PC-9 (cell line): ENCODE data around the gene GIGYF2. TPM values are rescaled to one million over a fixed set of nuclear protein-coding genes. Genes with fewer than 3 reads are reported as not detected.

Experiments used
- BruUV-seq: library from RNA; stranded (reverse); fragments of 400-500 nt; replicated peaks from 2 replicates; lab custom pipeline; 2021; lab: Mats Ljungman, UMichigan
- CTCF ChIA-PET: fragments of 300-600 bp; sonication (Branson Sonifier 250); formaldehyde crosslinking; loops from one replicate; lab custom pipeline; 2022; ENCODE audit warnings: antibody characterized with exemption; lab: Charles Lee
- POLR2A ChIA-PET: fragments of 300-600 bp; sonication (Branson Sonifier 250); formaldehyde crosslinking; loops from one replicate; lab custom pipeline; 2022; ENCODE audit warnings: antibody characterized with exemption; ENCODE audit not compliant: unreplicated experiment; lab: Charles Lee
- DNase-seq, 2 experiments: peaks; one replicate each; pipeline versions ENCODE4 v3.0.0 to v3.0.0-alpha.2; 2015 to 2022; ENCODE audit warnings: mixed read lengths in 1 of 2
- H2AFZ ChIP-seq: fragments of 200-600 bp; sonication (generic); 2 replicates; pipeline ENCODE4 v1.8.1; 2017; ENCODE audit warnings: antibody characterized with exemption
- H3F3A ChIP-seq: fragments of 200-600 bp; sonication (generic); 2 replicates; pipeline ENCODE4 v1.8.1; 2017; ENCODE audit warnings: antibody characterized with exemption, mild to moderate bottlenecking, low read depth; ENCODE audit not compliant: insufficient read depth
- H3K27ac ChIP-seq: fragments of 200-600 bp; sonication (generic); 2 replicates; pipeline ENCODE4 v1.6.1; 2016; ENCODE audit warnings: mixed run types
- H3K27me3 ChIP-seq: fragments of 200-600 bp; sonication (generic); 2 replicates; pipeline ENCODE4 v1.6.1; 2016; ENCODE audit warnings: low read depth, mixed run types; ENCODE audit not compliant: insufficient read depth
- H3K36me3 ChIP-seq: fragments of 200-600 bp; sonication (generic); 2 replicates; pipeline ENCODE4 v1.6.1; 2016; ENCODE audit warnings: low read depth, mixed run types
- H3K4me1 ChIP-seq: fragments of 200-600 bp; sonication (generic); replicated peaks from 2 replicates; pipeline ENCODE4 v1.6.1; 2016; ENCODE audit warnings: mixed run types; ENCODE audit not compliant: insufficient read depth
- H3K4me2 ChIP-seq: fragments of 200-600 bp; sonication (generic); 2 replicates; pipeline ENCODE4 v1.6.1; 2017; ENCODE audit warnings: mixed run types
- H3K4me3 ChIP-seq: fragments of 200-600 bp; sonication (generic); 2 replicates; pipeline ENCODE4 v1.6.1; 2016; ENCODE audit warnings: mixed run types
- H3K79me2 ChIP-seq: fragments of 200-600 bp; sonication (generic); 2 replicates; pipeline ENCODE4 v1.6.1; 2017; ENCODE audit warnings: low read depth, mixed run types
- H3K9me2 ChIP-seq: fragments of 200-600 bp; sonication (generic); 2 replicates; pipeline ENCODE4 v1.8.1; 2017; ENCODE audit warnings: mild to moderate bottlenecking; ENCODE audit not compliant: insufficient read depth
- H3K9me3 ChIP-seq: fragments of 200-600 bp; sonication (generic); 2 replicates; pipeline ENCODE4 v1.8.1; 2016; ENCODE audit warnings: low read depth; ENCODE audit not compliant: insufficient read depth
- H4K20me1 ChIP-seq: fragments of 200-600 bp; sonication (generic); 2 replicates; pipeline ENCODE4 v1.8.1; 2017; ENCODE audit not compliant: insufficient read depth
- EZH2 ChIP-seq: fragments of 200-600 bp; sonication (generic); IDR thresholded peaks from 2 replicates; pipeline ENCODE4 v1.8.0; 2017; ENCODE audit warnings: antibody characterized with exemption, low read depth
- intact Hi-C: fragments of 100-400 bp; cut with micrococcal nuclease; formaldehyde crosslinking; loops from one replicate; pipeline ENCODE4 v1.10.0; 2022; ENCODE audit not compliant: unreplicated experiment
- total RNA-seq: library from RNA; stranded (reverse); gene quantifications from 2 replicates; pipeline ENCODE4 v1.2.3, GENCODE V29; 2021
- TF ChIP-seq, protein P1 (sequence below): fragments of 200-600 bp; sonication (generic); conservative IDR thresholded peaks from 2 replicates; pipeline ENCODE4 v1.6.1; 2017; ENCODE audit warnings: mixed run types, antibody characterized with exemption, mild to moderate bottlenecking, moderate library complexity

Gene GIGYF2
- total RNA-seq, 1 experiment from 2014 or later, result 86.4 TPM

DNA sequence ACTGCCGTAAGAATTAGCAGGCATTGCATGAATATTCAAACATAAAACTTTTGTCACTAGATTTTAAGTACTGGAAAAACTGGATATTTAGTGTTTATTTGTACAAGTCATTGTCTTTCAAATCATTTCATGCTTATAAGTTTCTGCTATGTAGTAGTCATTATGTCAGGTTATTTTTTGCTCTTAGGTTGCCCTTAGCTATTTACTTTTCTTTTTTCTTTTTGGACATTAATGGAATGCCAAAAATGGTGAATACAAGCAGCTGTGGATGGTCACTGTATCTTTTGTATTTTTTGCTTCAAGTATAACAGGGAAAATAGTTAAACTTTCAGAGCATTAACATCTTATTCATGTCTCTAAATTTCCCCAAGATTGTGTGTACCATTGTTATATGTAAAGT is 97.8 kb downstream of the GIGYF2 start:
- Histone ChIP-seq H3K4me1 (peaks cover 21% of the 10 kb centered on the region), H3K27ac (peak overlapping the region; percentile 71), H4K20me1 (no peaks in the 10 kb centered on the region; the same call in 1 of the 2 replicates), H3K36me3 (peaks cover 62% of the 10 kb centered on the region), H3K4me3 (no peak overlapping the region), H3K9me3 (no peaks in the 10 kb centered on the region), H3K4me2 (0 out of 2 replicates have a peak overlapping the region, but pooled peaks have one; percentile 3), H3F3A (peaks cover 11% of the 10 kb centered on the region; the same call in 1 of the 2 replicates), H3K9me2 (no peaks in the 10 kb centered on the region), H3K79me2 (no peaks in the 10 kb centered on the region), H3K27me3 (no peaks in the 10 kb centered on the region), H2AFZ (no peak overlapping the region)
- TF ChIP-seq, protein P1, sequence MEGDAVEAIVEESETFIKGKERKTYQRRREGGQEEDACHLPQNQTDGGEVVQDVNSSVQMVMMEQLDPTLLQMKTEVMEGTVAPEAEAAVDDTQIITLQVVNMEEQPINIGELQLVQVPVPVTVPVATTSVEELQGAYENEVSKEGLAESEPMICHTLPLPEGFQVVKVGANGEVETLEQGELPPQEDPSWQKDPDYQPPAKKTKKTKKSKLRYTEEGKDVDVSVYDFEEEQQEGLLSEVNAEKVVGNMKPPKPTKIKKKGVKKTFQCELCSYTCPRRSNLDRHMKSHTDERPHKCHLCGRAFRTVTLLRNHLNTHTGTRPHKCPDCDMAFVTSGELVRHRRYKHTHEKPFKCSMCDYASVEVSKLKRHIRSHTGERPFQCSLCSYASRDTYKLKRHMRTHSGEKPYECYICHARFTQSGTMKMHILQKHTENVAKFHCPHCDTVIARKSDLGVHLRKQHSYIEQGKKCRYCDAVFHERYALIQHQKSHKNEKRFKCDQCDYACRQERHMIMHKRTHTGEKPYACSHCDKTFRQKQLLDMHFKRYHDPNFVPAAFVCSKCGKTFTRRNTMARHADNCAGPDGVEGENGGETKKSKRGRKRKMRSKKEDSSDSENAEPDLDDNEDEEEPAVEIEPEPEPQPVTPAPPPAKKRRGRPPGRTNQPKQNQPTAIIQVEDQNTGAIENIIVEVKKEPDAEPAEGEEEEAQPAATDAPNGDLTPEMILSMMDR, result no peak
- TF ChIP-seq EZH2, result no peak
- BruUV-seq, result no TSS peak
- intact Hi-C loops, result no loop called here
- peak in 1 of 2 experiments; percentile 75 for DNase-seq
- POLR2A ChIA-PET, result interaction anchor here (0.6 to 0.7 kb wide), 4 partner anchors 9 to 484 kb away, joined by 3 to 11 read pairs (median 4); no protein-coding TSS in a partner anchor
- CTCF ChIA-PET, result interaction anchor here (0.6 kb wide), 2 partner anchors 48 to 313 kb away, joined by 3 to 5 read pairs; no protein-coding TSS in a partner anchor

- intact Hi-C loops, result no loop called here
- BruUV-seq, result no TSS peak
- H3K27me3 ChIP-seq, result no peaks in the 10 kb centered on the region
- no peak overlapping the region for H3K4me2 ChIP-seq
- no peaks in the 10 kb centered on the region for H3K9me3 ChIP-seq
- TF ChIP-seq, protein P1, result no peak
- no peak for TF ChIP-seq EZH2
- H3F3A ChIP-seq, result peaks cover 11% of the 10 kb centered on the region; the same call in 1 of the 2 replicates
- DNase-seq, result no peak
- no peaks in the 10 kb centered on the region; the same call in 1 of the 2 replicates for H4K20me1 ChIP-seq
- H3K27ac ChIP-seq, result peak overlapping the region; percentile 71
- ChIA-PET CTCF (no interaction called here), POLR2A (no interaction called here)
- H3K9me2 ChIP-seq, result no peaks in the 10 kb centered on the region
- H3K4me1 ChIP-seq, result peaks cover 21% of the 10 kb centered on the region
- H2AFZ ChIP-seq, result no peak overlapping the region
- peaks cover 62% of the 10 kb centered on the region for H3K36me3 ChIP-seq
- H3K79me2 ChIP-seq, result no peaks in the 10 kb centered on the region
- no peak overlapping the region for H3K4me3 ChIP-seq
Measured at GRCh38 chr2:232795920-232796319, 98.8 kb downstream of the GIGYF2 start.

DNA sequence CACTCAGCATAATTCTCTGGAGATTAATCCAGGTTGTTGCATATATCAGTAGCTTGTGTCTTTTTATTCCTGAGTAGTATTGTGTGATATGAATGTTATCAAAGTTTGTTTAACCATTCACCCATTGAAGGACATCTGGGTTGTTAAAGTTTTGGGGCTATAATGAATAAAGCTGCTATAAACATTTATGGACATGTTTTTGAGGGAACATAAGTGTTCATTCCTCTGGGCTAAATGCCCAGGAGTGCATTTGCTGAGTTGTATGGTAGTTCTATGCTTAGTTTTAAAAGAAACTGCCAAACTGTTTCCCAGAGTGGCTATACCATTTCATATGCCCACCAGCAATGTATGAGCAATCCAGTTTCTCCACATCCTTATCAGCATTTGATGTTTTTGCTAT is 101.1 kb downstream of the GIGYF2 start:
- ChIA-PET CTCF (no interaction called here), POLR2A (no interaction called here)
- Histone ChIP-seq H3F3A (peaks cover 11% of the 10 kb centered on the region; the same call in 1 of the 2 replicates), H4K20me1 (no peaks in the 10 kb centered on the region; the same call in 1 of the 2 replicates), H3K27ac (no peak overlapping the region), H3K4me1 (peaks cover 21% of the 10 kb centered on the region), H3K9me3 (no peaks in the 10 kb centered on the region), H3K9me2 (no peaks in the 10 kb centered on the region), H3K79me2 (no peaks in the 10 kb centered on the region), H3K4me3 (no peak overlapping the region), H3K27me3 (no peaks in the 10 kb centered on the region), H3K4me2 (no peak overlapping the region), H3K36me3 (peaks cover 54% of the 10 kb centered on the region), H2AFZ (no peak overlapping the region)
- BruUV-seq, result no TSS peak
- intact Hi-C loops, result no loop called here
- DNase-seq, result no peak
- no peak for TF ChIP-seq EZH2
- TF ChIP-seq, protein P1, result no peak
